Neural progenitor cell (in vitro differentiated cells): ENCODE measurements around the gene COQ9.

Experiments
- CTCF ChIP-seq: fragments of 200-600 bp; sonication (generic); IDR thresholded peaks from 2 replicates; pipeline ENCODE4 v1.5.1; 2017; ENCODE audit warnings: antibody characterized with exemption, mild to moderate bottlenecking
- EZH2 ChIP-seq: fragments of 200-600 bp; sonication (generic); IDR thresholded peaks from 2 replicates; pipeline ENCODE4 v1.6.1; 2017; ENCODE audit warnings: antibody characterized with exemption, mild to moderate bottlenecking, moderate library complexity
- EZH2phosphoT487 ChIP-seq: fragments of 200-600 bp; sonication (generic); IDR thresholded peaks from 2 replicates; pipeline ENCODE4 v1.6.1; 2017; ENCODE audit warnings: antibody characterized with exemption

GRCh38 chr16:57445510-57445909 lies 1.8 kb upstream of the COQ9 start:
- no peak for TF ChIP-seq CTCF
- no peak for TF ChIP-seq EZH2
- no peak for TF ChIP-seq EZH2phosphoT487
